ENCODE measurements around the gene NRN1L.
A peak's percentile ranks its signal among the peaks of the same experiment; 100 is the strongest.
"Not testable (repeated sequence)": the region's sequence is repeated elsewhere in the genome, so short reads cannot be mapped to it uniquely, and the experiment has no call there.

Gene NRN1L

DNA sequence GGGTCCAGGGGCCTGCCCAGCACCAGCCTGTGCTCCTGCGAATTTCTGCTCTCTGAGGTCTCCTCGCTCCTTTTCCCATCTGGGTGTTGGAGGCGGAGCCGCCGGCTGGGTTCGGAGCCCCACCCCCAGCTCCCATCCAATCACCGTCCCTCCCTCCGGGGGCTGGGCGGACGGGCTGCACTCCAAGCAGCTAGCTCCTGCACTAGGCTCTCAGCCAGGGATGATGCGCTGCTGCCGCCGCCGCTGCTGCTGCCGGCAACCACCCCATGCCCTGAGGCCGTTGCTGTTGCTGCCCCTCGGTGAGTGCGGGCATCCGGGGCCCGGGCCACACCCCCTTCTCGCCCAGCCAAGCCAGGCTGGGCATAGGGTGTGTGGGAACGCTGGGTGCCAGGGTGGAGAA is at the start of gene NRN1L:
Gene NRN1L (plus strand): TSS at position 202 of the 400 bp plus-strand sequence. CDS start 19 bp downstream, at position 221.
- no peak for DNase-seq (ENCODE audit: low read depth in 2 of 2)

DNA sequence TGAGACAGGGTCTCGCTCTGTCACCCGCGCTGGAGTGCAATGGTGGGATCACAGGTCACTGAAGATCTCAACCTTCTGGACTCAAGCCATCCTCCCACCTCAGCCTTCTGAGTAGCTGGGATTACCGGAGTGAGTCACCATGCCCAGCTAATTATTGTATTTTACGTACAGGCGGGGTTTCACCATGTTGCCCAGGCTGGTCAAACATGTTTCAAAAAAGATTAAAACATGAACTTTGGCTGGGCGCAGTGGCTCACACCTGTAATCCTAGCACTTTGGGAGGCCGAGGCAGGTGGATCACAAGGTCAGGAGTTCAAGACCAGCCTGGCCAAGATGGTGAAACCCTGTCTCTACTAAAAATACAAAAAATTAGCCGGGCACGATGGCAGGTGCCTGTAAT is 47.5 kb upstream of the NRN1L start:
- DNase-seq (ENCODE audit: low read depth in 2 of 2), result not testable (repeated sequence)

DNA sequence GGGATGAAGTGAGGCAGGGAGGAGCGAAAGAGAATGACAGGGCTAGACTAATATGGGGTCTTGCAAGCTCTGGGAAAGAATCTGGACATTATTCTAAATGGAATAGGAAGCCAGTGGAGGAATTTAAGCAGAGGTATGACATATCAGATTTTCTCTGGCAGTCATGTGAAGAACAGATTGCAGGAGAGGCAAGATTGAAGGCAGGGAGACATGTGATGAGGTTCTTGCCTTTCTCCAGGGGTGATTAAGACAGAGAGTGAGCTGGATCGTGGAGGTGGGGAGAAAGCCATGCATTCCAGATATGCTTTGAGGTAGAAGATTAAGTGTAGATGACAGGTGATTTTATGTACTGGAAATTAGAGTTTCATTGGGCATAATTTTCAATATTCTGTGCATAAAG is 46.9 kb upstream of the NRN1L start:
- no peak for DNase-seq (ENCODE audit: low read depth in 2 of 2)

DNA sequence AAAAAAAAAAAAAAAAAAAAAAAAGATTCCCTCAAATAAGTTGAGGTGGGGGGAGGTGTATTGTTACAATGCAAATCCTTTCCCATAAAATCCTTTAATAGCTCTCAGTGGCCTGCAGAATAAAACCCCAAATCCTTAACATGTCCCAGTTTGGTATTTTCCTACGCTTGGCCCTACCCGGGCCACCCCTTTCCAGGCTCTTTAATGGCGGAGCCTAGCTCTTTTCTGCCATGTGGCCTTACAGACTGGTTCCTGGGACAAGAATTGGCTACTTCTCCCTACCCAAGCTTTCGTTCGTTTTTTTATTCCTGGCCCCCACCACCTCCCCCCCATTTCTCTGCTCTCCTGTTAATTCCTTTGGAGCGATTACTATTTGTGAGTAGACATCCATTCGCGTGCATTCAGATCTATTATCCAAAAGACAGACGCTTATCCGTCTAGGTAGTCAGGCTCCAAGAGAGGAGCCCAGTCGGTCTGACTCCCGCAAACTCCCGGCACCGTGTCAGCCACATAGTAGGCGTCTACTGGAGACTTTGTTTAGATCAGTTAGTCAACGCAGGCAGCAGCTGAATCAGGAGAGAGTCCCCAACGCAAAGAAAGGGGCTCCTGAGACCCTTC is 43.4 kb upstream of the NRN1L start:
- no peak for DNase-seq (ENCODE audit: low read depth in 2 of 2)

DNA sequence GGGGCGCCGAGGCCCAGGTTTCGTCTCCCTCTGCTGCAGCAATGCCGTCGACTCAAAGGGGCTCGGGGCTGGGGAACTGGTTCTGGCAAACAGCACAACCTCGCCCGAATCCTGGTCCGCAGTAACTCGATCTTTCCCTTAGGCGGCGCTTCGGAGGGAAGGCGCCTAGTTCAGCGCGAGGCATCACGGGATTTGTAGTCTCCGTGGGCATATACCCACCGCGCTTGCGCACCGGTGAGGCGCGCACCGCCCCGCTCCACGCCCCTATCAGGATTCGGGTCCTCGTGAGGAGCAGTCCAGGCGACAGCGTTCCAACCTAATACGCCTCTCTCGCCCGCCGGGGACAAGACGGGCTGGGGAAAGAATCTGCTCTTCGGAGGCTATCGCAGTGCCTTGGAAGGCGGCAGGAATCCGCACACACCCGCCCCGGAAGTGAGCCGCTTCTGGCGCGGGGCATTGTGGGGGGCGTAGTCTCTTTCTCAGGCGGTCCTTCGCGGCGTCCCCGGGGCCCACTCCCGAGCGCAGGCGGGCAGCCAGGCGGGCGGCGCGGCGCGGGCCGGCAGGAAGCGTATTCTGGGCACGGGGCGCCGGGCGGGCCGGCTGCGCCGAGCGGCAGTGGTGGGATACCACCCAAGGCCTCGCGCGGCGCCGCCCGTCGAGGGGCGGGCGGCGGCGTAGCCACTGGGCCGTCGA is 42.7 kb upstream of the NRN1L start, which contains the start of gene THAP11:
Gene THAP11 (plus strand): TSS at position 505 of the 693 bp plus-strand sequence. CDS start 235 bp downstream, outside the sequence.
- DNase-seq (ENCODE audit: low read depth in 2 of 2), result peak; percentile 84 to 92

DNA sequence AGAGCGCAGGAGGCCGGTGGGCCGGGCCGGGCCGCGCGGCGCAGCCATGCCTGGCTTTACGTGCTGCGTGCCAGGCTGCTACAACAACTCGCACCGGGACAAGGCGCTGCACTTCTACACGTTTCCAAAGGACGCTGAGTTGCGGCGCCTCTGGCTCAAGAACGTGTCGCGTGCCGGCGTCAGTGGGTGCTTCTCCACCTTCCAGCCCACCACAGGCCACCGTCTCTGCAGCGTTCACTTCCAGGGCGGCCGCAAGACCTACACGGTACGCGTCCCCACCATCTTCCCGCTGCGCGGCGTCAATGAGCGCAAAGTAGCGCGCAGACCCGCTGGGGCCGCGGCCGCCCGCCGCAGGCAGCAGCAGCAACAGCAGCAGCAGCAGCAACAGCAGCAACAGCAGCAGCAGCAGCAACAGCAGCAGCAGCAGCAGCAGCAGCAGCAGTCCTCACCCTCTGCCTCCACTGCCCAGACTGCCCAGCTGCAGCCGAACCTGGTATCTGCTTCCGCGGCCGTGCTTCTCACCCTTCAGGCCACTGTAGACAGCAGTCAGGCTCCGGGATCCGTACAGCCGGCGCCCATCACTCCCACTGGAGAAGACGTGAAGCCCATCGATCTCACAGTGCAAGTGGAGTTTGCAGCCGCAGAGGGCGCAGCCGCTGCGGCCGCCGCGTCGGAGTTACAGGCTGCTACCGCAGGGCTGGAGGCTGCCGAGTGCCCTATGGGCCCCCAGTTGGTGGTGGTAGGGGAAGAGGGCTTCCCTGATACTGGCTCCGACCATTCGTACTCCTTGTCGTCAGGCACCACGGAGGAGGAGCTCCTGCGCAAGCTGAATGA is 42.0 kb upstream of the NRN1L start:
- peak; percentile 23 to 48 for DNase-seq (ENCODE audit: low read depth in 2 of 2)

DNA sequence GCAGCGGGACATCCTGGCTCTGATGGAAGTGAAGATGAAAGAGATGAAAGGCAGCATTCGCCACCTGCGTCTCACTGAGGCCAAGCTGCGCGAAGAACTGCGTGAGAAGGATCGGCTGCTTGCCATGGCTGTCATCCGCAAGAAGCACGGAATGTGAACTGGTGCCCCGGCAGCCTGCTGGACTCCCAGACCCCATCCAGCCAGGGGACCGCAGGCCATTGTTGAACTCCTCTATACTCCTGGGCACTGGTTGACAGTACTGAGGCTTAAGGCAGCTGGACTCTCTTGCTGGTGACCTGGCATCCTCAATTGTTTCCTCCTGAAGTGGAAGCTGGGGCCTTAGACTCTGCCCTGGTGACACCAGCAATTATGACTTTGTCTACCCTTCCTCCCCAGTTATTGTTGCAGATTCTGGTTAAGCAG is 41.3 kb upstream of the NRN1L start:
- no peak for DNase-seq (ENCODE audit: low read depth in 2 of 2)

DNA sequence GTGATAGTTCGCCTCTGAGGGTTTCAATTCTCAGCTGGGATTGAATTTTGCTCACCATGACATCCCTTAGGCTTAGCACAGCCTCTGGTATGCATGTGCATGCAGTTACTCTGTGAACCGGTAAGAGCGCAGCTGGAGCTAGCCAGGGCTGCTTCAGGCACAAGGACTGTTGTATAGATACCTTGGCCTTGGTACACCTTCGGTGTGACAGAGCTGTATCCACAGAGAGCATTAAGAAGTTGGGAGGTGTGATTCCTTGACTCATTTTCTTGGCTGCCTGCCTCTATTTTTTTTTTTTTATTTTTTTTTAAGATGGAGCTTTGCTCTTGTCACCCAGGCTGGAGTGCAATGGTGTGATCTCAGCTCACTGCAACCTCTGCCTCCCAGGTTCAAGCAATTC is 40.2 kb upstream of the NRN1L start:
- DNase-seq (ENCODE audit: low read depth in 2 of 2), result no peak

DNA sequence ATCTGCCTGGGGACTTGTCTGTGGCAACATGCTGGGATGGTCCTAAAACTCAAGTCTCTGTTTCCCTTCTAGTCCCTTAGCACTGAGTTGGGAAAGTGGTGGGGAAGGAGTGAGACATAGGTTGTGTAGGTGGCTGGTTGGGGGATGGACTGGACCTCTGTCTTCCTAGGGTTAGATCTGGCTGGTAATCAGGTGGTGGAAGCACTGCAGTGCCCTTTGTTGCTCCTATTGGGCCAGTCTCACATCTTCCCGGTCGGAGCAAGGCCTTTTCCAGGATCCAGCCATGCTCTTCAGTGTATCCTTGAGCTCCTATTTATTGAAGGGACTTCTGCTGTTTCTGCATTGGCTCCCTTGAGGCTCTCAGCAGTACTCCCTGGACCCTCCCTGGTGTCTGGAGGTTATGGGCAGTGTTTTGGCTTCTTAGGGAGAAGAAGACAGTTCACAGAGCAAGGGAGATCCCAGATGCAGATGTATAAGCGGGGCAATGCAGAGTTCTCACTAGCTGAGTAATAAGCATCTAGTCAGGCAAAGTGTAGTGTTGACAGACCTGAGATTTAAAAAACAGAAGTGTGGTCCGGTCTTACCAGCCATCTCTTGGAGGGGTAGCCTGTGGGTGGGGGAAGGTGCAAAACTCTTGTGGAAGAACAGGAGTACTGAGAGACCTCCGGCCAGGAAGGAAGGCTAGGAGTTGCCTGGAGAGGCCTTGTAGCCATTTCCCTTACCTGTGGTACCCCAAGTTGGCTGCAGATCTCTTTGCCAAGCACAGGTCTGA is 39.2 kb upstream of the NRN1L start:
- no peak for DNase-seq (ENCODE audit: low read depth in 2 of 2)

DNA sequence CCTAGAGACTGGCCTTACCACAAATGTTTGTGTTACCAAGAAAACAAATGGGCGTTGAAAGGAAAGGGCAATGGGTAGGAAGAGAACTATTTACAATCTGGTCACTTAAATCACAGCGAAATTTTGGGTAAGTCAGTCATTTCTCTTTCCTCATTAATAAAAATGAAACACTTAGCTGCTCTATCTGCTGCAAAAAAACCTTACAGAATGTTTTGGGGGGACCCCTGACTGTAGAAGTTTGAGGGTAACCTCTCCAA is 38.7 kb upstream of the NRN1L start:
- DNase-seq (ENCODE audit: low read depth in 2 of 2), result no peak

DNA sequence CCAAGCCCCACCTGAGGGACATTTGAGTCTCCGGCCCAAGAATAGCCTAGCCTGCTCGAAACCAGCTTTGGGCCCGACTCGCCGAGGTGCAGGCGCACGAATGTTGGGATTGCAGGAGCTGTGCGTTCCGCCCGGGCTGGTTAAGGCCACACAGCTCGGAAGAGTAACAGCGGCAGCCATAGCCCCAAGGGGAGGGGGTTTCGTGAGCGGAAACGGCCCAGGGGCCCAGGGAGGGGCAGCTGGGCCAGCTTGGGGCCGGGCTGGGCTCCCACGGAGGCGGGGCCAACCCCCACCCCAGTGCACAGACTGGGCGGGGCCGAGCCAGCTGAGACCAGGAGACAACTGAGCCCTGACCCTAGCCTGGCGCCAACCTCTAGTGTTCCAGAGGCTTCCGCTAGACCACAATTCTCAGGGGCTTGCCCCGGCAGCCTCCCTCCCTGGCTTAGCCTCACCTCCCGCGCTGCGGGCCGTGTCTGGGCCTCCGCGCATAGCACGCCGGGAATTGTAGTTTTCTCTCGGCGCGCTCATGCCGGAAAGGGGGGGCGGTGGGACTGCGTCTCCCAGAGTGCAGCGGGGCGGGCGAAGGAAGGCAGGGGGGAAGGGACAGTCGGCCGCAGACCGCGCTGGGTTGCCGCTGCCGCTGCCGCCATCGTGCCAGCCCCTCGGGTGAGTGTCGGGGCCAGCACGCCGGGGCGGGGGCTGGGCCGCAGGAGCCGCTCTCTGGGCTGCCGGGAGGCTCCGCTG is 38.2 kb upstream of the NRN1L start, which contains the start of gene NUTF2:
Gene NUTF2 (plus strand): TSS at position 614 of the 744 bp plus-strand sequence. CDS start 18,198 bp downstream, outside the sequence.
- DNase-seq (ENCODE audit: low read depth in 2 of 2), result peak; percentile 90 to 92

DNA sequence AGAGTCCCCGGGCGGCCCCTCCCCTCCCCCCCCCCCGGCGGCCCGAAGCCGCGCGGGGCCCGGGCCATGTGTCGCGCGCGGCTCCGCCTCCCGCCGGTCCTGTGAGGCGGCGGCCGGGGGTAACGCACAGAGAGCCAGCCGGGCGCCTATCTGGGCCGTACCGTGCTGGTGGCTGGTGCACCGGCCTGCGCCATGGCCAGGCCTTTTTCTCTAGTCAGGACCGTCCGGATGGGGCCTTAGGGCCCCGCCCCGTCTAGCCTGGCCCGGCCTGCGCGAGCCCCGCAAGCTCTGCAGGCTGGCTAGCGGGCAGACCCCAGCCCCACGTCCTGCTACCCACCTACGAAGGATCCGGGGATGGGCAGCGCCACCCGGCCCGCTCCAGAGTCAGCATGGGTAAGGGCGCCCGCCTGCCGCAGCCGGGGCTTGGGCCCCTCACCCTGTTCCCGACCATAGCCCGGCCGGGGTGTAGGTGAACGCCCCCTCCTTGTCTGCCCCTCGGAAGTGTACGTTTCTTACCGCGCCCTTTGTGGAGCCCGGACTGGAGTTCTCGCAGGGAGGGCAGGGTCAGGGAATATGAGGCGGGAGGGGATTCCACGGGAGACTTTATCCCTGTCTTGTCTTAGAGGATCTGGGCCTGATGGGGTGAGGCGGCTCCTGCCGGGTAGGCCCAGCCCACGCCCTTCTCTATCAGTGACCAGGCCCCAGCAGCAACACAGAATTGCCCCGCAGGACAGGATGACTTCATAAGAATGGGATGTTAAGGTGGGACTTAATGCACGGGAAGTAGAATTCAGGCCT is 37.4 kb upstream of the NRN1L start, which contains the start of gene CENPT:
Gene CENPT (minus strand): TSS at position 630 of the 798 bp plus-strand sequence. CDS start 13,834 bp downstream, outside the sequence.
- DNase-seq (ENCODE audit: low read depth in 2 of 2), result no peak

DNA sequence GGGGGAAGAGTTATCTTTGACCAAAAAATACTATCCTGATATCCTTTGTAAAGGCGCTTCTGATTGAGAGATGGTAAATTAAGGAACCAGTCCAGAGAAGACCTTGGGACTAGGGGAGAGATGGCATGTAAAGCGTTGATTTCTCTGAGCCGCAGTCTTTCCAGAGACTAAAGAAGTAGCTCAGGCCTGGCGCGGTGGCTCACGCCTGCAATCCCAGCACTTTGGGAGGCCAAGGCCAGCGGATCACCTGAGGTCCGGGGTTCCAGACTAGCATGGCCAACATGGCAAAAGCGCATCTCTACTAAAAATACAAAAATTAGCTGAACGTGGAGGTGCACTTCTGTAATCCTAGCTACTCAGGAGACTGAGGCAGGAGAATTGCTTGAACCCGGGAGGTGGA is 36.6 kb upstream of the NRN1L start:
- no peak for DNase-seq (ENCODE audit: low read depth in 2 of 2)

DNA sequence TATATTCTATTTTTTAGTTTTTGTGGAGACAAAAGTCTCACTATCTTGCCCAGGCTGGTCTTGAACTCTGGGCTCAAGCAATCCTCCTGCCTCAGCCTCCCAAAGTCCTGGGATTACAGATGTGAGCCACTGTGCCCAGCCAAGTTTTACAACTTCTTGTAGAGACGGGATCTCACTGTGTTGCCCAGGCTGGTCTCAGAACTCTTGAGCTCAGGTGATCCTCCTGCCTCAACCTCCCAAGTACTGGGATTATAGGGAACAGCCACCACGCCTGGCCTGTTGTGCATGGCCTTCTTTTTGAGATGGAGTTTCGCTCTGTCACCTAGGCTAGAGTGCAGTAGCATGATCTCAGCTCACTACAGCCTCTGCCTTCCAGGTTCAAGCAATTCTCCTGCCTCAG is 31.0 kb upstream of the NRN1L start:
- no peak for DNase-seq (ENCODE audit: low read depth in 2 of 2)

DNA sequence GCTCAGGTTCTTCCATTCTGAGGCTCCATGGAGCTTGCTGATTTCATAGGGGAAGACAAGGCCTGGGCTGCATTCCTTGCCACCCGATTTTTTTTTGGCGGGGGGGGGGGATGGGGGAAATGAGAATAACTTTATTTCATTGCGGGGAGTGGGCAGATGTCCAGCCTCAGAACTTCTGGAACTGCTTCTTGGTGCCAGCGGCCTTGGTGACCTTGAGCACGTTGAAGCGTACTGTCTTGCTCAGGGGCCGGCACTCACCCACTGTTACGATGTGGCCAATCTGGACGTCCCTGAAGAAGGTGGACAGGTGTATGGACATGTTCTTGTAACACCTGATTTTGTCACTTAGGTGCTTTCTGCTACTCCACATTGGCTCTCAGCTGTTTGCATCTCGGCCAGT is 28.9 kb upstream of the NRN1L start:
- no peak for DNase-seq (ENCODE audit: low read depth in 2 of 2)

DNA sequence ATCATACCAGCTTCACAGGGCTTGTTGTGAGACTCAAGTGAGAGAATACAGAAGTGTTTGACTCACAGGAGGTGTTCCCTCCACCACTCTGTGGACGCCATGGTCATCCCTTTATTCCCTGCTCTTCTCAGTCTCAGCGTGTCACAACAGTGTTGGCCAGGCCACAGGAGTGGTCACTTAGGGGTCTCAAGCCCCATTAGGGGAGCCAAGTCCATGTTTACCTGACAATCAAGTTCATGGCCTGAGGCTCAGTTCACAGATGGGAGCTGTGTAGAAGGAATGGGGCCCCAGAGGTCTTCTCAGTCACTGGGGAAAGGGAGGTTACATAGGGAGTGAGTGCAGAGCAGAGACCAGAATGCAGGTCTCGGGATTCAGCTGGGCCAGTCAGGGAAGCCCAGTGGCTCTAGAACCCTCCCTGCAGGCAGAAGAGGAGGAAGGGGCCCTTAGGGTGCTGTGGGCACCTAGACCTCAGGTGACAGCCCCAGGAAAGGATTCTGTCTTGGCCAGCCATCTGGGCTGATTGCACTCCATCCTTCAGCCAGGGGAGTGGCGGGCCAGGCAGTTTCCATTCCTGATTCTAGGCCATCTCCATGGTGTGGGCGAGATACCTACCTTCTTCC is 27.6 kb upstream of the NRN1L start:
- DNase-seq (ENCODE audit: low read depth in 2 of 2), result no peak

DNA sequence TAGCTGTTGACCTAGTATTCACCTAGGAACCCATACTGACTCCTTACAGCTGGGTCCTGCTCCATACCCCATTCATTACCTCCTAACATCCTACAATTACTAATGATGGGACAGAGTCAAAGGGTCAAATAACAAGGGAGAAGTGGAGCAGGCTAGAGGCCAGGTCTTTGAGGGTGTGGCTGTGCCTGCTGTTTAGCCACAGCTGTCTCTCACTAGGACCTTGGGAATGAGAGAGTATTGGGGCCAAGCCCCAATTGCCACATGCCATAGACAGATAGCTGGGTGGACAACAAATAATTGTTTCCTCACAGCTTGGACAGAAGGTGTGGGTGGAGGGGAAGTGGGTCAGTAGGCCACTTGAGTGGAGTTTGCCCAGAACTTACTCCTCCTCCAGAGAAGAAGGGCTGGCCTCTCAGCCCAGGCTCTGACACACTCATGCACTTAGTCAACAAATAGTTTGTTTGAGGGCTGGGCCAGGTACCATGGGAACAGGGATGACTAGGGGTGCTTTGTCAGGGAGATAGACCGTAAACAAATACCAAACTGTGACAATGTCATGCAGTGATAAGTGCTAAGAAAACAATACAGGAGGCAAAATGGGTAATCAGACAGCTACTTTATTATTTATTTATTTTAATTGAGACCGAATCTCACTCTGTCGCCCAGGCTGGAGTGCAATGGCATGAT is 27.0 kb upstream of the NRN1L start:
- no peak for DNase-seq (ENCODE audit: low read depth in 2 of 2)

DNA sequence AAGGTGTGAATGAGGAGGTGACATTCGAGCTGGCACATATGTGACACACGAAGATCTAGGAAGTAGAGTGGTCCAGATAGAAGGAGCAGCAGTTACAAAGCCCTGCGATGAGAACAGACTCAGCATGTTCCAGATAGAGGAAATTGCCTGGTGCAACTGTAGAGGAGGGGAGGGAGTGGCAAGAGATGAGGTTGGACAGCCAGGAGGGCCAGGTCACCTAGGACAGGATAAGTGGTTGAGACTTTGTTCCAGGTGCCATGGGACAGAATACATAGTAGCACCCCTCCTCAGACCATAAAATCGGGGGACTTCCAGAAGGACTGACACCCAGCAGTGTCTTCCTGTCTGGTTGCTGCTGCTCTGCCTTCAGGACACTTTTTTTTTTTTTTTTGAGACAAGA is 26.2 kb upstream of the NRN1L start:
- DNase-seq (ENCODE audit: low read depth in 2 of 2), result no peak
